SK-N-SH treated with all-trans-retinoic acid at 6 μM for 48 hours (cell line): ENCODE measurements around the gene SLC30A5.
"Not testable (repeated sequence)": the region's sequence is repeated elsewhere in the genome, so short reads cannot be mapped to it uniquely, and the experiment has no call there.

Experiments
- ATAC-seq: fragments of 200-7000 bp; cut with Tn5 transposase; 3 replicates; pipeline ENCODE4 v1.9.1; 2020; ENCODE audit warnings: mild to moderate bottlenecking, moderate library complexity
- ARNTL ChIP-seq: fragments of 450-650 bp; formaldehyde crosslinking; IDR thresholded peaks from 2 replicates; pipeline ENCODE4 v1.5.0; 2020; ENCODE audit warnings: low read depth, mild to moderate bottlenecking, moderate library complexity, borderline replicate concordance
- CSDC2 ChIP-seq: fragments of 250-450 bp; sonication (Bioruptor Pico); IDR thresholded peaks from 2 replicates; pipeline ENCODE4 v1.5.0; 2020; ENCODE audit warnings: mild to moderate bottlenecking, moderate library complexity
- ESRRG ChIP-seq: fragments of 250-450 bp; sonication (Bioruptor Pico); IDR thresholded peaks from 2 replicates; pipeline ENCODE4 v1.6.1; 2021; ENCODE audit warnings: mild to moderate bottlenecking
- GLIS3 ChIP-seq: fragments of 250-450 bp; sonication (Bioruptor Pico); IDR thresholded peaks from 2 replicates; pipeline ENCODE4 v1.5.0; 2020; ENCODE audit warnings: mild to moderate bottlenecking, moderate library complexity
- ISL1 ChIP-seq: fragments of 250-450 bp; sonication (Bioruptor Pico); IDR thresholded peaks from 2 replicates; pipeline ENCODE4 v2.1.2; 2022; ENCODE audit warnings: mild to moderate bottlenecking, moderate library complexity
- OSR1 ChIP-seq: fragments of 250-450 bp; sonication (Bioruptor Pico); IDR thresholded peaks from 2 replicates; pipeline ENCODE4 v1.8.0; 2022; ENCODE audit warnings: moderate library complexity, mild to moderate bottlenecking, inconsistent platforms
- PPARA ChIP-seq: fragments of 250-450 bp; sonication (Bioruptor Pico); IDR thresholded peaks from 2 replicates; pipeline ENCODE4 v1.5.0; 2020; ENCODE audit warnings: mild to moderate bottlenecking, borderline replicate concordance
- RARB ChIP-seq: fragments of 250-450 bp; sonication (Bioruptor Pico); IDR thresholded peaks from 2 replicates; pipeline ENCODE4 v1.8.0; 2021; ENCODE audit warnings: mild to moderate bottlenecking, moderate library complexity
- SNAI2 ChIP-seq: fragments of 250-450 bp; sonication (Bioruptor Pico); IDR thresholded peaks from 2 replicates; pipeline ENCODE4 v1.5.0; 2020; ENCODE audit warnings: mild to moderate bottlenecking, moderate library complexity
- TCF4 ChIP-seq: fragments of 250-450 bp; sonication (Bioruptor Pico); IDR thresholded peaks from 2 replicates; pipeline ENCODE4 v1.8.0; 2021; ENCODE audit warnings: mild to moderate bottlenecking, moderate library complexity, borderline replicate concordance
- TOX ChIP-seq: fragments of 250-450 bp; sonication (Bioruptor Pico); IDR thresholded peaks from 2 replicates; pipeline ENCODE4 v1.8.0; 2021; ENCODE audit warnings: mild to moderate bottlenecking, moderate library complexity, borderline replicate concordance
- ZC3H10 ChIP-seq: fragments of 250-450 bp; sonication (Bioruptor Pico); IDR thresholded peaks from 2 replicates; pipeline ENCODE4 v1.5.1; 2021; ENCODE audit warnings: mild to moderate bottlenecking, moderate library complexity
- ZFP3 ChIP-seq: fragments of 250-450 bp; sonication (Bioruptor Pico); IDR thresholded peaks from 2 replicates; pipeline ENCODE4 v1.5.0; 2020; ENCODE audit warnings: mild to moderate bottlenecking, moderate library complexity
- ZFP30 ChIP-seq: fragments of 450-650 bp; formaldehyde crosslinking; IDR thresholded peaks from 2 replicates; pipeline ENCODE4 v1.5.0; 2022; ENCODE audit warnings: mild to moderate bottlenecking, moderate library complexity
- ZNF565 ChIP-seq: fragments of 450-650 bp; formaldehyde crosslinking; conservative IDR thresholded peaks from 2 replicates; pipeline ENCODE4 v1.5.0; 2020; ENCODE audit warnings: low read depth, mild to moderate bottlenecking, moderate library complexity
- ZNF70 ChIP-seq: fragments of 450-650 bp; formaldehyde crosslinking; IDR thresholded peaks from 2 replicates; pipeline ENCODE4 v1.5.0; 2020; ENCODE audit warnings: mild to moderate bottlenecking, moderate library complexity
- ZNF8 ChIP-seq: fragments of 450-650 bp; formaldehyde crosslinking; IDR thresholded peaks from 2 replicates; pipeline ENCODE4 v1.5.0; 2020; ENCODE audit warnings: mild to moderate bottlenecking, moderate library complexity
- TF ChIP-seq, protein P1 (sequence below): fragments of 250-450 bp; sonication (Bioruptor Pico); IDR thresholded peaks from 2 replicates; pipeline ENCODE4 v1.5.1; 2021; ENCODE audit warnings: mild to moderate bottlenecking, moderate library complexity
- TF ChIP-seq, protein P2 (sequence below): fragments of 250-450 bp; sonication (Bioruptor Pico); IDR thresholded peaks from 2 replicates; pipeline ENCODE4 v1.5.0; 2020; ENCODE audit warnings: mild to moderate bottlenecking, moderate library complexity
- TF ChIP-seq, protein P3 (sequence below): fragments of 250-450 bp; sonication (Bioruptor Pico); IDR thresholded peaks from 2 replicates; pipeline ENCODE4 v1.8.0; 2021; ENCODE audit warnings: low read depth, mild to moderate bottlenecking, moderate library complexity, borderline replicate concordance
- TF ChIP-seq, protein P4 (sequence below): fragments of 250-450 bp; sonication (Bioruptor Pico); IDR thresholded peaks from 2 replicates; pipeline ENCODE4 v1.8.0; 2020; ENCODE audit warnings: mild to moderate bottlenecking, moderate library complexity, borderline replicate concordance

The SLC30A5 gene

DNA sequence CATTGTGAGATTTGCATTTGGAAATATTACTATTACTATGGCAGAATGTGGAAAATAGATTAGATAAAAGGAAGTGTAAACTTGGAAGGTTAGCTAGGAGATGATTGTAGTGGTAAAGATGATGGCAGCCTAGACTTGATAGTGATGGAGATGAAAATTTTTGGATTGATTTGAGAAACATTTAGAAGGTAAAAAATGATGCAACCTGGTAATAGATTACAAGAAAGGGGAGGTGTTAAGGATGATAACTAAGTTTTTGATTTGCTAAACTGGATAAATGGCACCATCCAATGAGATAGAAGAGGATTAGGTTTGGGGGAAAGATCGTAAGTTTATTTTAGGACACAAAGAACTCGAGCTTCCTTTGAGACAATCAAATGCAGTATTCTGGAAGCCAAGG lies 8.9 kb upstream of the SLC30A5 start:
- ATAC-seq, result no peak

DNA sequence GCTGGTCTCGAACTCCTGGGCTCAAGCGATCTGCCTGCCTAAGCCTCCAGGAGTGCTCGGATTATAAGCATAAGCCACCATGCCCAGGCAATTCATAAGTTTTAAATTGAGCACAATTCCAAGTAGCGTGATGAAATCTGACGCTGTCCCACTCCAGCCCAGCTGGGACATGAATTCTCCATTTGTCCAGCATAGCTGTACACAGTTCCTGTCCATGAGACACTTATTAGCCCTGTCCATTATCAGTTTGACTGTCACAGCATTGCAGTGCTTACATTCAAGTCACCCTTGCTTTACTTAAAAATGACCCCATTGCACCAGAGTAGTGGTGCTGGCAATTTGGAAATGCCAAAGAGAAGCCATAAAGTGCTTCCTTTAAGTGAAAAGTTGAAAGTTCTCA lies 7.6 kb upstream of the SLC30A5 start:
- no peak for TF ChIP-seq RARB
- TF ChIP-seq ZNF70 (CRISPR knock-in tag), result no peak
- no peak for TF ChIP-seq ZFP30
- no peak for TF ChIP-seq ISL1
- TF ChIP-seq, protein P1, sequence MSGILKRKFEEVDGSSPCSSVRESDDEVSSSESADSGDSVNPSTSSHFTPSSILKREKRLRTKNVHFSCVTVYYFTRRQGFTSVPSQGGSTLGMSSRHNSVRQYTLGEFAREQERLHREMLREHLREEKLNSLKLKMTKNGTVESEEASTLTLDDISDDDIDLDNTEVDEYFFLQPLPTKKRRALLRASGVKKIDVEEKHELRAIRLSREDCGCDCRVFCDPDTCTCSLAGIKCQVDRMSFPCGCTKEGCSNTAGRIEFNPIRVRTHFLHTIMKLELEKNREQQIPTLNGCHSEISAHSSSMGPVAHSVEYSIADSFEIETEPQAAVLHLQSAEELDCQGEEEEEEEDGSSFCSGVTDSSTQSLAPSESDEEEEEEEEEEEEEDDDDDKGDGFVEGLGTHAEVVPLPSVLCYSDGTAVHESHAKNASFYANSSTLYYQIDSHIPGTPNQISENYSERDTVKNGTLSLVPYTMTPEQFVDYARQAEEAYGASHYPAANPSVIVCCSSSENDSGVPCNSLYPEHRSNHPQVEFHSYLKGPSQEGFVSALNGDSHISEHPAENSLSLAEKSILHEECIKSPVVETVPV (CRISPR knock-in tag), result no peak
- no peak for TF ChIP-seq TOX (CRISPR knock-in tag)
- TF ChIP-seq ZFP3 (CRISPR knock-in tag), result no peak
- no peak for TF ChIP-seq SNAI2
- TF ChIP-seq OSR1 (CRISPR knock-in tag), result no peak
- no peak for TF ChIP-seq ZNF565 (CRISPR knock-in tag)
- no peak for TF ChIP-seq CSDC2 (CRISPR knock-in tag)
- TF ChIP-seq ZNF8 (CRISPR knock-in tag), result no peak
- no peak for TF ChIP-seq PPARA (CRISPR knock-in tag)
- no peak for TF ChIP-seq ARNTL
- TF ChIP-seq, protein P2, sequence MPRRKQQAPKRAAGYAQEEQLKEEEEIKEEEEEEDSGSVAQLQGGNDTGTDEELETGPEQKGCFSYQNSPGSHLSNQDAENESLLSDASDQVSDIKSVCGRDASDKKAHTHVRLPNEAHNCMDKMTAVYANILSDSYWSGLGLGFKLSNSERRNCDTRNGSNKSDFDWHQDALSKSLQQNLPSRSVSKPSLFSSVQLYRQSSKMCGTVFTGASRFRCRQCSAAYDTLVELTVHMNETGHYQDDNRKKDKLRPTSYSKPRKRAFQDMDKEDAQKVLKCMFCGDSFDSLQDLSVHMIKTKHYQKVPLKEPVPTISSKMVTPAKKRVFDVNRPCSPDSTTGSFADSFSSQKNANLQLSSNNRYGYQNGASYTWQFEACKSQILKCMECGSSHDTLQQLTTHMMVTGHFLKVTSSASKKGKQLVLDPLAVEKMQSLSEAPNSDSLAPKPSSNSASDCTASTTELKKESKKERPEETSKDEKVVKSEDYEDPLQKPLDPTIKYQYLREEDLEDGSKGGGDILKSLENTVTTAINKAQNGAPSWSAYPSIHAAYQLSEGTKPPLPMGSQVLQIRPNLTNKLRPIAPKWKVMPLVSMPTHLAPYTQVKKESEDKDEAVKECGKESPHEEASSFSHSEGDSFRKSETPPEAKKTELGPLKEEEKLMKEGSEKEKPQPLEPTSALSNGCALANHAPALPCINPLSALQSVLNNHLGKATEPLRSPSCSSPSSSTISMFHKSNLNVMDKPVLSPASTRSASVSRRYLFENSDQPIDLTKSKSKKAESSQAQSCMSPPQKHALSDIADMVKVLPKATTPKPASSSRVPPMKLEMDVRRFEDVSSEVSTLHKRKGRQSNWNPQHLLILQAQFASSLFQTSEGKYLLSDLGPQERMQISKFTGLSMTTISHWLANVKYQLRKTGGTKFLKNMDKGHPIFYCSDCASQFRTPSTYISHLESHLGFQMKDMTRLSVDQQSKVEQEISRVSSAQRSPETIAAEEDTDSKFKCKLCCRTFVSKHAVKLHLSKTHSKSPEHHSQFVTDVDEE (CRISPR knock-in tag), result no peak
- no peak for TF ChIP-seq GLIS3 (CRISPR knock-in tag)
- no peak for TF ChIP-seq ESRRG (CRISPR knock-in tag)
- TF ChIP-seq, protein P3, sequence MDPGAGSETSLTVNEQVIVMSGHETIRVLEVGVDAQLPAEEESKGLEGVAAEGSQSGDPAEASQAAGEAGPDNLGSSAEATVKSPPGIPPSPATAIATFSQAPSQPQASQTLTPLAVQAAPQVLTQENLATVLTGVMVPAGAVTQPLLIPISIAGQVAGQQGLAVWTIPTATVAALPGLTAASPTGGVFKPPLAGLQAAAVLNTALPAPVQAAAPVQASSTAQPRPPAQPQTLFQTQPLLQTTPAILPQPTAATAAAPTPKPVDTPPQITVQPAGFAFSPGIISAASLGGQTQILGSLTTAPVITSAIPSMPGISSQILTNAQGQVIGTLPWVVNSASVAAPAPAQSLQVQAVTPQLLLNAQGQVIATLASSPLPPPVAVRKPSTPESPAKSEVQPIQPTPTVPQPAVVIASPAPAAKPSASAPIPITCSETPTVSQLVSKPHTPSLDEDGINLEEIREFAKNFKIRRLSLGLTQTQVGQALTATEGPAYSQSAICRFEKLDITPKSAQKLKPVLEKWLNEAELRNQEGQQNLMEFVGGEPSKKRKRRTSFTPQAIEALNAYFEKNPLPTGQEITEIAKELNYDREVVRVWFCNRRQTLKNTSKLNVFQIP, result no peak

More for the DNA sequence above, 8.9 kb upstream of the SLC30A5 start:
- TF ChIP-seq, protein P2 (CRISPR knock-in tag), result no peak
- TF ChIP-seq, protein P1 (CRISPR knock-in tag), result no peak
- TF ChIP-seq ZNF565 (CRISPR knock-in tag) (no peak), ZFP3 (CRISPR knock-in tag) (no peak), ISL1 (no peak), TOX (CRISPR knock-in tag) (no peak), SNAI2 (no peak), PPARA (CRISPR knock-in tag) (no peak), ZNF8 (CRISPR knock-in tag) (no peak), OSR1 (CRISPR knock-in tag) (no peak), TCF4 (CRISPR knock-in tag) (no peak), ZFP30 (no peak), ZC3H10 (CRISPR knock-in tag) (no peak)
- TF ChIP-seq, protein P4, sequence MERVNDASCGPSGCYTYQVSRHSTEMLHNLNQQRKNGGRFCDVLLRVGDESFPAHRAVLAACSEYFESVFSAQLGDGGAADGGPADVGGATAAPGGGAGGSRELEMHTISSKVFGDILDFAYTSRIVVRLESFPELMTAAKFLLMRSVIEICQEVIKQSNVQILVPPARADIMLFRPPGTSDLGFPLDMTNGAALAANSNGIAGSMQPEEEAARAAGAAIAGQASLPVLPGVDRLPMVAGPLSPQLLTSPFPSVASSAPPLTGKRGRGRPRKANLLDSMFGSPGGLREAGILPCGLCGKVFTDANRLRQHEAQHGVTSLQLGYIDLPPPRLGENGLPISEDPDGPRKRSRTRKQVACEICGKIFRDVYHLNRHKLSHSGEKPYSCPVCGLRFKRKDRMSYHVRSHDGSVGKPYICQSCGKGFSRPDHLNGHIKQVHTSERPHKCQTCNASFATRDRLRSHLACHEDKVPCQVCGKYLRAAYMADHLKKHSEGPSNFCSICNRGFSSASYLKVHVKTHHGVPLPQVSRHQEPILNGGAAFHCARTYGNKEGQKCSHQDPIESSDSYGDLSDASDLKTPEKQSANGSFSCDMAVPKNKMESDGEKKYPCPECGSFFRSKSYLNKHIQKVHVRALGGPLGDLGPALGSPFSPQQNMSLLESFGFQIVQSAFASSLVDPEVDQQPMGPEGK (CRISPR knock-in tag), result no peak
- TF ChIP-seq, protein P3, result no peak

DNA sequence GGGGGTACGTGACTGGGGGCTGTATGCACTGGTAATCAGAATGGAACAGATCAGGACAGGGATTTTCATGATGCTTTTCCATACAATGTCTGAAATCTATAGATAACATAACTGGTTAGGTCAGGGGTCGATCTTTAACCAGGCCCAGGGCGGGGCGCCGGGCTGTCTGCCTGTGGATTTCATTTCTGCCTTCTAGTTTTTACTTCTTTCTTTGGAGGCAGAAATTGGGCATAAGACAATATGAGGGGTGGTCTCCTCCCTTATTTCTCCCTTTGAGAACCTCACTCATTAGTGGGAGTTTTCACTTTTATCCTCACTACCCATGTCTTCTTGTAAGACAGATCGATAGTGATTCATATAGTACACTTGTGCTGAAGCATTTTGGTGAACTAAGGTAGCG lies 5.8 kb upstream of the SLC30A5 start:
- not testable (repeated sequence) for ATAC-seq

More for the DNA sequence above, 7.6 kb upstream of the SLC30A5 start:
- ATAC-seq, result no peak
